ENCODE results near the gene POLR3H.

The POLR3H gene

DNA sequence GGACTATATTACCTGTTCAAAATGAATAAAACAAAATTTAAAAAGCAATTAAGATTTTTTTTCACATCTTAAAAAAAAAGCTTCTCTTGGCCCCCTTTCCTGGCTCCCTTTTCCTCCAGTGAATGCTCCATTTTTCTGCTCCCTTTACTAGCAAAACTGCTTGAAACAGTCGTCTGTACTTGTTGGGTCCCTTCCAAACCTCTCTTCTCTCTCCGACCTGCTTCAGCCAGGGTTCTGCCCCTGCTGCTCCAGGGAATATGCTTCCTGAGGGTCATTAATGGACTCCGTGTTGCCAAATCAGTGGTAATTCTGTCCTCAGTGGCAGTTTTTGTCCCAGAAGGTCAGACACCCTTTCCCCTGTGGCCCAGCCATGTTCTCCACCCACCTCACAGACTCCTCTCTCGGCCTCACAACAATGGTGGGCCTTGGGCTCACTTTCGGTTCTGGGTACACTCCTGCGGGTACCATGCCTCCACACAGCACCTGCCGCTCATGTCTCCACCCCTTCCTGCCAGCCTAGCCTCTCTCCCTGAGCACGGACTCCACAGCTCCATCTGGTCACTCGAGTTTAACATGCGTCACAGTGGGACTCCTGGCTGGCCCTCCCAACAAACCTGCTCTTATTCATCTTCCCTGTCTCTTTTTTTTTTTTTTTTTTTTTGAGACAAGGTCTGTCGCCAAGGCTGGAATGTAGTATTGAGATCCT lies 7.8 kb upstream of the POLR3H start:
- DNase-seq (ENCODE audit: low read depth, low spot score) = no peak
- H3K9me3 ChIP-seq (ENCODE audit: control insufficient read depth, insufficient read depth, low read length) = no peaks in the 10 kb centered on the region
- H3K36me3 ChIP-seq (ENCODE audit: control insufficient read depth, insufficient read depth, low read length) = no peaks in the 10 kb centered on the region
- H3K27ac ChIP-seq (ENCODE audit: low read length) = no peak overlapping the region
- H3K4me3 ChIP-seq (ENCODE audit: low read length) = no peak overlapping the region
- no peaks in the 10 kb centered on the region for H3K27me3 ChIP-seq (ENCODE audit: control insufficient read depth, insufficient read depth, low read length)
- no peaks in the 10 kb centered on the region for H3K4me1 ChIP-seq (ENCODE audit: control insufficient read depth, insufficient read depth, low read length)
- no CpG with 5 or more reads among the region's 11 CpGs for WGBS (ENCODE audit: insufficient coverage, insufficient read length)

DNA sequence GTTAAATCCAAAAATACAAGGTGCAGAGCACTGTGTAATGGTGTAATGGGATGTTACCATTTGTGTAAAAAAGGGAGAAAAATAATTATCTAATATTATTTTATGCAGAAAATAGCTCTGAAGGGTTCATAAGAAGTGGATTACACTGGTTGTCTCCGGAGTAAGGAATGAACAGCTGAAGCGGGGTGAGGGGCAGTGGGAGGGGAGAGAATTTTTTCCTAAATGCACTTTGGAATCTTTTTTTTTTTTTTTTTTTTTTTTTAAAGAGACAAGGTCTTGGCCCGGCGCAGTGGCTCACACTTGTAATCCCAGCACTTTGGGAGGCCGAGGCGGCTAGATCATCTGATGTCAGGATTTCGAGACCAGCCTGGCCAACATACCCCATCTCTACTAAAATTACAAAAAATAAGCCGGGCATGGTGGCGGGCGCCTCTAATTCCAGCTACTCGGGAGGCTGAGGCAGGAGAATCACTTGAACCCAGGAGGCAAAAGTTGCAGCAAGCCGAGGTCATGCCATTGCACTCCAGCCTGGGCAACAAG lies 6.8 kb upstream of the POLR3H start:
- no peaks in the 10 kb centered on the region for H3K4me1 ChIP-seq (ENCODE audit: control insufficient read depth, insufficient read depth, low read length)
- H3K27me3 ChIP-seq (ENCODE audit: control insufficient read depth, insufficient read depth, low read length) = no peaks in the 10 kb centered on the region
- no peak overlapping the region for H3K4me3 ChIP-seq (ENCODE audit: low read length)
- no peaks in the 10 kb centered on the region for H3K36me3 ChIP-seq (ENCODE audit: control insufficient read depth, insufficient read depth, low read length)
- DNase-seq (ENCODE audit: low read depth, low spot score) = no peak
- H3K9me3 ChIP-seq (ENCODE audit: control insufficient read depth, insufficient read depth, low read length) = no peaks in the 10 kb centered on the region
- H3K27ac ChIP-seq (ENCODE audit: low read length) = no peak overlapping the region
- no CpG with 5 or more reads among the region's 12 CpGs for WGBS (ENCODE audit: insufficient coverage, insufficient read length)

- no peak overlapping the region for H3K4me3 ChIP-seq (ENCODE audit: low read length)
Observed at GRCh38 chr22:41548830-41549211, 4.6 kb upstream of the POLR3H start.

DNA sequence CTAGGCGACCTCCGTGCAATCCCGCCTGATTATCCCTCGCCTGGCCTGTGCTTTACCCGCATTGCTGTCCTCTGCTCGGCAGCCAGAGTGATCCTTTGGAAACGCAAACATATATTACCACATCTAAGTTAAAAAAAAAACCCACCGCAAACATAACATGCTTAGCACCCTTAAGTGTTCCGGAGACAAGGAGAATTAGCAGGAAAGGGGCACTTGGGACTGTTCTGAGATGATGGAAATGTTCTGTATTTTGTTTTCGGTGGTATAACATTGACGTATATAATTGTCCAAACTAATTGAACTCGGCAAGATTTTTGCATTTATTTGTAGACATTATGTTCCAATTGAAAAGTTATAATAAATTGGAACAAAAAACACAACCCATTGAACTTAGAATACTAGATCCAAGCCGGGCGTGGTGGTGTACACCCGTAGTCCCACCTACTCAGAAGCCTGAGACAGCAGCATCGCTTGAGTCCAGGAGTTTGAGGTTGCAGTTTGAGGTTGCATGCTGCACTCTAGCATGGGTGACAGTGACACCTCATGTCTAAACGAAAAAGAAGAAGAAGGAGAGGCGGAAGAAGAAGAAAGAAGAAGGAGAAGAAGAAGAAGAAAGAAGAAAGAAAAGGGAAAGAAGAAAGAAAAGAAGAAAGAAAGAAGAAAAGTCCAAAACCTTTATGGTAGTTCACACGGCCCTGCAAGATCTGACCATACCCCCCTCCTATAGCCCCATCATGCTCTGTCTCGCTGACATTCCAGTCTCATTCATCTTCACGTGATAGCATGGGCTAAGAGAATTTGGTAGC lies 604 bp upstream of the POLR3H start:
- no peak overlapping the region; the same call in 1 of the 2 replicates for H3K4me3 ChIP-seq (ENCODE audit: low read length)
- 0 out of 2 replicates have a peak, but pooled peaks cover 3% of the 10 kb centered on the region for H3K36me3 ChIP-seq (ENCODE audit: control insufficient read depth, insufficient read depth, low read length)
- DNase-seq (ENCODE audit: low read depth, low spot score) = no peak
- H3K27ac ChIP-seq (ENCODE audit: low read length) = no peak overlapping the region
- H3K9me3 ChIP-seq (ENCODE audit: control insufficient read depth, insufficient read depth, low read length) = no peaks in the 10 kb centered on the region
- H3K4me1 ChIP-seq (ENCODE audit: control insufficient read depth, insufficient read depth, low read length) = peaks cover 1% of the 10 kb centered on the region; the same call in 1 of the 2 replicates
- WGBS (ENCODE audit: insufficient coverage, insufficient read length) = no CpG with 5 or more reads among the region's 21 CpGs
- H3K27me3 ChIP-seq (ENCODE audit: control insufficient read depth, insufficient read depth, low read length) = no peaks in the 10 kb centered on the region

More at GRCh38 chr22:41548830-41549211, 4.6 kb upstream of the POLR3H start:
- DNase-seq (ENCODE audit: low read depth, low spot score) = no peak
- no peaks in the 10 kb centered on the region for H3K36me3 ChIP-seq (ENCODE audit: control insufficient read depth, insufficient read depth, low read length)
- WGBS (ENCODE audit: insufficient coverage, insufficient read length) = no CpG with 5 or more reads among the region's 5 CpGs
- no peaks in the 10 kb centered on the region for H3K27me3 ChIP-seq (ENCODE audit: control insufficient read depth, insufficient read depth, low read length)
- no peaks in the 10 kb centered on the region; the same call in 1 of the 2 replicates for H3K4me1 ChIP-seq (ENCODE audit: control insufficient read depth, insufficient read depth, low read length)
- no peak overlapping the region for H3K27ac ChIP-seq (ENCODE audit: low read length)
- H3K9me3 ChIP-seq (ENCODE audit: control insufficient read depth, insufficient read depth, low read length) = no peaks in the 10 kb centered on the region

DNA sequence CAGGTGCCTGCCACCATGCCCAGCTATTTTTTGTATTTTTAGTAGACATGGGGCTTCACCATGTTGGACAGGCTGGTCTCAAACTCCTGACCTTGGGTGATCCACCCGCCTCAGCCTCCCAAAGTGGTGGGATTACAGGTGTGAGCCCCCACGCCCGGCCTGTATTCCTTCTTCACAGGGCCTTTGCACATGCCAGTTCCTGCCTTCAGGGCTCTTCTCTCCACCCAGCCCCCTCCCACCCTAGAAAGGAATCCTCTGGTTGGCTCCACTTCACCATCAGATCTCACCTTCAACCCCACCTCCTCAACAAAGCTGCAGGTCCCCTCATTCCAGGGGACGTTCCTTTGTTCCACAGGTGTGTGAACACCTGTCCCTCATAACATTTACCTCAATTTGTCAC lies 2.0 kb downstream of the POLR3H start:
- DNase-seq (ENCODE audit: low read depth, low spot score) = no peak
- no peak overlapping the region for H3K4me3 ChIP-seq (ENCODE audit: low read length)

DNA sequence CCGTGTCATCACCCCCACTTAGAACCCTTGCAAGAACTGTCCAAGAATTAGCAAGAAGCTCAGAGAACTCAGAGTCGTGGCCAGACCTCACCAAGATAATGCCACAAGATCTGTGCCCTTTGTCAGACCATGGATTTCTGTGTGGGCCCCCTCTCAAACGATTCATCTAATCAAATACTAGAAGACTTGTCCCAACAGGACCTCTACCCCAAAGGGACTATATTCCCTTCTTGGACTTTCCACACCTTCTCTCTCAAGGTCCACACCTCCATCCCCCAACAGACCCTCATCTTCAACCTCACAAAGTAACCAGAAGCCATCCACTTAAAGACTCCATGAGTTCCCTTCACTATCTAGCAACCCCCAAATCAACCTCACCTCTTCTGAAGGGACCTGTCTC lies 2.8 kb downstream of the POLR3H start:
- Histone ChIP-seq H3K27ac (ENCODE audit: low read length) (no peak overlapping the region), H3K4me3 (ENCODE audit: low read length) (no peak overlapping the region), H3K9me3 (ENCODE audit: control insufficient read depth, insufficient read depth, low read length) (no peaks in the 10 kb centered on the region), H3K4me1 (ENCODE audit: control insufficient read depth, insufficient read depth, low read length) (peaks cover 3% of the 10 kb centered on the region), H3K27me3 (ENCODE audit: control insufficient read depth, insufficient read depth, low read length) (no peaks in the 10 kb centered on the region), H3K36me3 (ENCODE audit: control insufficient read depth, insufficient read depth, low read length) (0 out of 2 replicates have a peak, but pooled peaks cover 3% of the 10 kb centered on the region)
- DNase-seq (ENCODE audit: low read depth, low spot score) = no peak
- no CpG with 5 or more reads among the region's 3 CpGs for WGBS (ENCODE audit: insufficient coverage, insufficient read length)

More for the DNA sequence above, 2.0 kb downstream of the POLR3H start:
- Histone ChIP-seq H3K27ac (ENCODE audit: low read length) (no peak overlapping the region), H3K9me3 (ENCODE audit: control insufficient read depth, insufficient read depth, low read length) (no peaks in the 10 kb centered on the region), H3K36me3 (ENCODE audit: control insufficient read depth, insufficient read depth, low read length) (0 out of 2 replicates have a peak, but pooled peaks cover 3% of the 10 kb centered on the region), H3K4me1 (ENCODE audit: control insufficient read depth, insufficient read depth, low read length) (peaks cover 3% of the 10 kb centered on the region), H3K27me3 (ENCODE audit: control insufficient read depth, insufficient read depth, low read length) (no peaks in the 10 kb centered on the region)
- WGBS (ENCODE audit: insufficient coverage, insufficient read length) = no CpG with 5 or more reads among the region's 4 CpGs

GRCh38 chr22:41540365-41540764 lies 3.9 kb downstream of the POLR3H start:
- Histone ChIP-seq H3K4me1 (ENCODE audit: control insufficient read depth, insufficient read depth, low read length) (peaks cover 3% of the 10 kb centered on the region), H3K27me3 (ENCODE audit: control insufficient read depth, insufficient read depth, low read length) (no peaks in the 10 kb centered on the region), H3K36me3 (ENCODE audit: control insufficient read depth, insufficient read depth, low read length) (0 out of 2 replicates have a peak, but pooled peaks cover 3% of the 10 kb centered on the region), H3K4me3 (ENCODE audit: low read length) (no peak overlapping the region), H3K9me3 (ENCODE audit: control insufficient read depth, insufficient read depth, low read length) (no peaks in the 10 kb centered on the region), H3K27ac (ENCODE audit: low read length) (no peak overlapping the region)
- no peak for DNase-seq (ENCODE audit: low read depth, low spot score)
- WGBS (ENCODE audit: insufficient coverage, insufficient read length) = no CpG with 5 or more reads among the region's 7 CpGs

GRCh38 chr22:41540006-41540315 lies 4.3 kb downstream of the POLR3H start:
- Histone ChIP-seq H3K36me3 (ENCODE audit: control insufficient read depth, insufficient read depth, low read length) (0 out of 2 replicates have a peak, but pooled peaks cover 3% of the 10 kb centered on the region), H3K9me3 (ENCODE audit: control insufficient read depth, insufficient read depth, low read length) (no peaks in the 10 kb centered on the region), H3K27me3 (ENCODE audit: control insufficient read depth, insufficient read depth, low read length) (no peaks in the 10 kb centered on the region), H3K4me1 (ENCODE audit: control insufficient read depth, insufficient read depth, low read length) (peaks cover 3% of the 10 kb centered on the region), H3K4me3 (ENCODE audit: low read length) (no peak overlapping the region), H3K27ac (ENCODE audit: low read length) (no peak overlapping the region)
- DNase-seq (ENCODE audit: low read depth, low spot score) = no peak
- no CpG with 5 or more reads among the region's 3 CpGs for WGBS (ENCODE audit: insufficient coverage, insufficient read length)

- Histone ChIP-seq H3K4me3 (ENCODE audit: low read length) (no peak overlapping the region), H3K36me3 (ENCODE audit: control insufficient read depth, insufficient read depth, low read length) (0 out of 2 replicates have a peak, but pooled peaks cover 3% of the 10 kb centered on the region), H3K27me3 (ENCODE audit: control insufficient read depth, insufficient read depth, low read length) (no peaks in the 10 kb centered on the region), H3K9me3 (ENCODE audit: control insufficient read depth, insufficient read depth, low read length) (no peaks in the 10 kb centered on the region), H3K27ac (ENCODE audit: low read length) (no peak overlapping the region), H3K4me1 (ENCODE audit: control insufficient read depth, insufficient read depth, low read length) (peaks cover 3% of the 10 kb centered on the region)
- no CpG with 5 or more reads among the region's 13 CpGs for WGBS (ENCODE audit: insufficient coverage, insufficient read length)
- no peak for DNase-seq (ENCODE audit: low read depth, low spot score)
Observed at GRCh38 chr22:41539146-41540005, 4.9 kb downstream of the POLR3H start.

- no peak for DNase-seq (ENCODE audit: low read depth, low spot score)
- Histone ChIP-seq H3K27me3 (ENCODE audit: control insufficient read depth, insufficient read depth, low read length) (no peaks in the 10 kb centered on the region), H3K9me3 (ENCODE audit: control insufficient read depth, insufficient read depth, low read length) (no peaks in the 10 kb centered on the region), H3K4me3 (ENCODE audit: low read length) (no peak overlapping the region), H3K27ac (ENCODE audit: low read length) (no peak overlapping the region), H3K4me1 (ENCODE audit: control insufficient read depth, insufficient read depth, low read length) (peaks cover 3% of the 10 kb centered on the region), H3K36me3 (ENCODE audit: control insufficient read depth, insufficient read depth, low read length) (0 out of 2 replicates have a peak, but pooled peaks cover 3% of the 10 kb centered on the region)
- no CpG with 5 or more reads among the region's 8 CpGs for whole genome bisulfite sequencing (ENCODE audit: insufficient coverage, insufficient read length)
Observed at GRCh38 chr22:41538583-41538982, 5.7 kb downstream of the POLR3H start.
